Fibroblast of skin of right biceps (primary cell): Measurements from ENCODE around the gene USP20.
"Not testable (repeated sequence)": the region's sequence is repeated elsewhere in the genome, so short reads cannot be mapped to it uniquely, and the experiment has no call there.

Source experiments
- DNase-seq: peaks from one replicate; pipeline ENCODE4 v3.0.0-alpha.2; 2013

USP20 gene

GRCh38 chr9:129876815-129877214, 41.6 kb downstream of the USP20 start:
- DNase-seq: no peak

GRCh38 chr9:129878291-129878690, 43.0 kb downstream of the USP20 start:
- DNase-seq: no peak

- DNase-seq: no peak
These were observed 43.9 kb downstream of the USP20 start for GRCh38 chr9:129879103-129879699.

GRCh38 chr9:129879991-129880653, 44.9 kb downstream of the USP20 start:
- DNase-seq: no peak

GRCh38 chr9:129880654-129881546, 45.6 kb downstream of the USP20 start:
- peak; percentile 76 for DNase-seq

- DNase-seq: no peak
These were observed 46.5 kb downstream of the USP20 start for GRCh38 chr9:129881547-129882324.

GRCh38 chr9:129884220-129885017, 49.2 kb downstream of the USP20 start:
- DNase-seq: peak; percentile 87

- DNase-seq: no peak
These were observed 49.9 kb downstream of the USP20 start for GRCh38 chr9:129885018-129885669.

- DNase-seq: peak; percentile 93
These were observed 50.4 kb downstream of the USP20 start for GRCh38 chr9:129885670-129886106.

- no peak for DNase-seq
These were observed 51.2 kb downstream of the USP20 start for GRCh38 chr9:129886226-129887174.

- DNase-seq: peak; percentile 58
These were observed 52.4 kb downstream of the USP20 start for GRCh38 chr9:129887334-129888292.

- no peak for DNase-seq
These were observed 53.2 kb downstream of the USP20 start for GRCh38 chr9:129888293-129889121.

GRCh38 chr9:129889122-129889940, 54.1 kb downstream of the USP20 start:
- no peak for DNase-seq

GRCh38 chr9:129889941-129890717, 54.9 kb downstream of the USP20 start:
- no peak for DNase-seq

- not testable (repeated sequence) for DNase-seq
These were observed 55.6 kb downstream of the USP20 start for GRCh38 chr9:129890718-129891299.

- no peak for DNase-seq
These were observed 56.3 kb downstream of the USP20 start for GRCh38 chr9:129891569-129891968.
